HG03469 (cell line): ENCODE results near the gene WAPL.

Source experiments
- ATAC-seq: cut with Tn5 transposase; IDR thresholded peaks from one replicate; pipeline ENCODE4 v1.9.1; 2021; ENCODE audit warnings: mild to moderate bottlenecking, moderate library complexity, moderate number of reproducible peaks; ENCODE audit not compliant: unreplicated experiment

Gene WAPL

GRCh38 chr10:86524225-86524962 lies 2.8 kb upstream of the WAPL start:
- no peak for ATAC-seq

GRCh38 chr10:86523348-86523747 lies 1.8 kb upstream of the WAPL start:
- no peak for ATAC-seq

- no peak for ATAC-seq
Observed at GRCh38 chr10:86522510-86522855, 891 bp upstream of the WAPL start.

GRCh38 chr10:86520871-86521677 lies 518 bp downstream of the WAPL start:
- no peak for ATAC-seq

GRCh38 chr10:86518781-86519180 lies 2.8 kb downstream of the WAPL start:
- no peak for ATAC-seq

- no peak for ATAC-seq
Observed at GRCh38 chr10:86512137-86512536, 9.5 kb downstream of the WAPL start.

- ATAC-seq = no peak
Observed at GRCh38 chr10:86511027-86511865, 10.3 kb downstream of the WAPL start.

GRCh38 chr10:86509145-86509544 lies 12.4 kb downstream of the WAPL start:
- no peak for ATAC-seq

- ATAC-seq = no peak
Observed at GRCh38 chr10:86508217-86508616, 13.4 kb downstream of the WAPL start.

- no peak for ATAC-seq
Observed at GRCh38 chr10:86506499-86506898, 15.1 kb downstream of the WAPL start.

- no peak for ATAC-seq
Observed at GRCh38 chr10:86506062-86506461, 15.5 kb downstream of the WAPL start.

- ATAC-seq = no peak
Observed at GRCh38 chr10:86504510-86504909, 17.1 kb downstream of the WAPL start.

GRCh38 chr10:86500846-86501245 lies 20.7 kb downstream of the WAPL start:
- ATAC-seq = no peak

- no peak for ATAC-seq
Observed at GRCh38 chr10:86498598-86498997, 23.0 kb downstream of the WAPL start.

GRCh38 chr10:86497621-86498020 lies 24.0 kb downstream of the WAPL start:
- ATAC-seq = no peak

GRCh38 chr10:86489960-86490612 lies 31.5 kb downstream of the WAPL start:
- ATAC-seq = no peak

GRCh38 chr10:86489071-86489810 lies 32.4 kb downstream of the WAPL start:
- ATAC-seq = no peak

- ATAC-seq = peak; percentile 55
Observed at GRCh38 chr10:86486856-86487255, 34.7 kb downstream of the WAPL start.

GRCh38 chr10:86483664-86484063 lies 37.9 kb downstream of the WAPL start:
- no peak for ATAC-seq

GRCh38 chr10:86481761-86482160 lies 39.8 kb downstream of the WAPL start:
- ATAC-seq = no peak
